BE2C (cell line): ENCODE measurements around the gene OS9.

ENCODE experiments used
- DNase-seq: peaks from one replicate; pipeline ENCODE4 v3.0.0-alpha.2; 2020
- H3K27me3 ChIP-seq: fragments of 250-450 bp; sonication (Bioruptor Pico); 2 replicates; pipeline ENCODE4 v1.5.1; 2020; ENCODE audit warnings: mild to moderate bottlenecking
- H3K36me3 ChIP-seq: fragments of 250-450 bp; sonication (Bioruptor Pico); 2 replicates; pipeline ENCODE4 v1.5.1; 2020; ENCODE audit warnings: mild to moderate bottlenecking
- H3K4me1 ChIP-seq: fragments of 250-450 bp; sonication (Bioruptor Pico); 2 replicates; pipeline ENCODE4 v1.5.1; 2020
- H3K4me3 ChIP-seq: 2 replicates; pipeline ENCODE4 v1.5.1; 2011; ENCODE audit warnings: low read depth, low read length
- H3K9me3 ChIP-seq: fragments of 250-450 bp; sonication (Bioruptor Pico); 2 replicates; pipeline ENCODE4 v1.5.1; 2020
- CTCF ChIP-seq: IDR thresholded peaks from 2 replicates; pipeline ENCODE4 v1.5.1; 2012; ENCODE audit warnings: mild to moderate bottlenecking, low read depth, low read length

Gene OS9

GRCh38 chr12:57737467-57738460 is 43.8 kb downstream of the OS9 start:
- Histone ChIP-seq H3K27me3 (peaks cover 57% of the 10 kb centered on the region), H3K4me1 (no peaks in the 10 kb centered on the region; the same call in 1 of the 2 replicates), H3K36me3 (no peaks in the 10 kb centered on the region), H3K4me3 (peak overlapping the region; percentile 36), H3K9me3 (no peaks in the 10 kb centered on the region)
- peak; percentile 28; the same call in 1 of the 2 replicates for TF ChIP-seq CTCF
- DNase-seq, result peak; percentile 48

GRCh38 chr12:57738661-57739237 is 44.8 kb downstream of the OS9 start, which contains the start of gene AGAP2:
Gene AGAP2 (minus strand): TSS chr12:57738742. CDS start chr12:57738246, 496 bp downstream.
- Histone ChIP-seq H3K9me3 (no peaks in the 10 kb centered on the region), H3K4me1 (no peaks in the 10 kb centered on the region; the same call in 1 of the 2 replicates), H3K27me3 (peaks cover 57% of the 10 kb centered on the region), H3K36me3 (no peaks in the 10 kb centered on the region), H3K4me3 (peak within 1 kb of the TSS; percentile 36)
- no peak for TF ChIP-seq CTCF
- DNase-seq, result peak; percentile 48

- H3K9me3 ChIP-seq, result no peaks in the 10 kb centered on the region
- peaks cover 57% of the 10 kb centered on the region for H3K27me3 ChIP-seq
- H3K4me3 ChIP-seq, result no peak overlapping the region
- no peaks in the 10 kb centered on the region for H3K36me3 ChIP-seq
- TF ChIP-seq CTCF, result no peak
- no peak for DNase-seq
- H3K4me1 ChIP-seq, result no peaks in the 10 kb centered on the region; the same call in 1 of the 2 replicates
These were observed 45.5 kb downstream of the OS9 start for GRCh38 chr12:57739387-57739786.

GRCh38 chr12:57739914-57740538 is 46.1 kb downstream of the OS9 start:
- Histone ChIP-seq H3K4me1 (no peaks in the 10 kb centered on the region; the same call in 1 of the 2 replicates), H3K4me3 (no peak overlapping the region), H3K27me3 (peaks cover 52% of the 10 kb centered on the region), H3K36me3 (no peaks in the 10 kb centered on the region), H3K9me3 (no peaks in the 10 kb centered on the region)
- DNase-seq, result no peak
- TF ChIP-seq CTCF, result no peak

- Histone ChIP-seq H3K36me3 (no peaks in the 10 kb centered on the region), H3K27me3 (peaks cover 44% of the 10 kb centered on the region), H3K4me1 (peaks cover 3% of the 10 kb centered on the region), H3K4me3 (no peak overlapping the region), H3K9me3 (no peaks in the 10 kb centered on the region)
- no peak for DNase-seq
- no peak for TF ChIP-seq CTCF
These were observed 46.9 kb downstream of the OS9 start for GRCh38 chr12:57740656-57741412.
